Loucy (cell line): ENCODE results near the gene CD164.

ENCODE experiments used
- CTCF ChIP-seq: fragments of 200-600 bp; sonication (generic); conservative IDR thresholded peaks from 2 replicates; pipeline ENCODE4 v1.5.1; 2014; ENCODE audit warnings: mild to moderate bottlenecking, antibody characterized with exemption, low read length
- EZH2phosphoT487 ChIP-seq: fragments of 200-600 bp; IDR thresholded peaks from 2 replicates; pipeline ENCODE4 v1.6.1; 2018; ENCODE audit warnings: antibody characterized with exemption, mild to moderate bottlenecking, moderate library complexity, borderline replicate concordance

GRCh38 chr6:109342911-109343310, 39.4 kb downstream of the CD164 start:
- TF ChIP-seq CTCF (no peak), EZH2phosphoT487 (no peak)
